ENCODE results near the gene HMX3.

The HMX3 gene

GRCh38 chr10:123135415-123136141, at the start of gene HMX3:
TSS of gene HMX3 (plus strand) at chr10:123135970. CDS start at chr10:123136051, 81 bp downstream.
- peak within 1 kb of the TSS; percentile 39 for H2AFZ ChIP-seq (ENCODE audit: low read depth, low read length)
- H3K4me1 ChIP-seq (ENCODE audit: insufficient read depth, low read length): peaks cover 8% of the 10 kb centered on the region
- H3K4me3 ChIP-seq (ENCODE audit: low read length): peak within 1 kb of the TSS; percentile 20

DNA sequence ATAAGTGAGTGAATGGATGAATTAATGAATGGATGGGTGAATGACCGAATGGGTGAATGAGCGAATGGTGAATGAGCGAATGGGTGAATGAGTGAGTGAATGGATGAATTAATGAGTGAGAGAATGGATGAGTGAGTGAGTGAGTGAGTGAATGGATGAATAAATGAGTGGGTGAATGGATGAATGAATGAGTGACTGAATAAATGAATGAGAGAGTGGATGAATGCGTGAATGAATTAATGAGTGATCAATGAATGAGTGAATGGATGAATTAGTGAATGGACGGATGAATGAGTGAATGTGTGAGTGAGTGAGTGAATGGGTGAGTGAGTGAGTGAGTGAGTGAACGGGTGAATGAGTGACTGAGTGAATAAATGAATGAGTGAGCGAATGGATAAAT, 49.5 kb upstream of the HMX3 start:
- Histone ChIP-seq H3K4me1 (ENCODE audit: insufficient read depth, low read length) (no peaks in the 10 kb centered on the region), H3K9me3 (ENCODE audit: low read length) (no peaks in the 10 kb centered on the region), H3K27me3 (ENCODE audit: insufficient read depth, low read length) (peaks cover 6% of the 10 kb centered on the region), H3K4me3 (ENCODE audit: low read length) (no peak overlapping the region), H3K36me3 (ENCODE audit: insufficient read depth, low read length) (no peaks in the 10 kb centered on the region), H2AFZ (ENCODE audit: low read depth, low read length) (no peak overlapping the region)

More at GRCh38 chr10:123135415-123136141, at the start of gene HMX3:
- H3K27me3 ChIP-seq (ENCODE audit: insufficient read depth, low read length): peaks cover 96% of the 10 kb centered on the region
- H3K36me3 ChIP-seq (ENCODE audit: insufficient read depth, low read length): no peaks in the 10 kb centered on the region
- no peaks in the 10 kb centered on the region for H3K9me3 ChIP-seq (ENCODE audit: low read length)

DNA sequence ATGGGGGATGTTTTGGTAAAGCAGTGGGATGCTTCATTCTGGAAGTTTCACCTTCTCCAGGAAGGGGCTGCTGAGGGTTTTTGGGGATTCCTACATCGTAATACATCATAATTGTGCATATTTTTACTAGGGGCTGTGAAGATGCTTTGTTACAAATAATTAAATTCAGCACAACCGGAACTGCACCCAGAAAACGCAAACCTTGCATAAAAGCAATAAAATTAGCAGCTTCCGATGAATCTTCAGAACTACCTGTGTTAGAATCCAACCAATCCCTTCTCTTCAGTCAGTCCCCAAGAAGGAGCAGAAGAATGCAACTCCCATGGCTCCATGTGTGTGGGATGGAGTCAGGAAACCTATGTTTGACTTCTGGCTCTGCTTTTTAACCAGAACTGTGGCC, 48.4 kb upstream of the HMX3 start:
- Histone ChIP-seq H2AFZ (ENCODE audit: low read depth, low read length) (no peak overlapping the region), H3K27me3 (ENCODE audit: insufficient read depth, low read length) (peaks cover 16% of the 10 kb centered on the region), H3K4me1 (ENCODE audit: insufficient read depth, low read length) (no peaks in the 10 kb centered on the region), H3K36me3 (ENCODE audit: insufficient read depth, low read length) (no peaks in the 10 kb centered on the region), H3K9me3 (ENCODE audit: low read length) (no peaks in the 10 kb centered on the region), H3K4me3 (ENCODE audit: low read length) (no peak overlapping the region)

GRCh38 chr10:123087786-123088185, 48.0 kb upstream of the HMX3 start:
- H3K4me1 ChIP-seq (ENCODE audit: insufficient read depth, low read length): no peaks in the 10 kb centered on the region
- no peak overlapping the region for H3K4me3 ChIP-seq (ENCODE audit: low read length)
- H3K27me3 ChIP-seq (ENCODE audit: insufficient read depth, low read length): peaks cover 18% of the 10 kb centered on the region
- H3K36me3 ChIP-seq (ENCODE audit: insufficient read depth, low read length): no peaks in the 10 kb centered on the region
- no peak overlapping the region for H2AFZ ChIP-seq (ENCODE audit: low read depth, low read length)
- no peaks in the 10 kb centered on the region for H3K9me3 ChIP-seq (ENCODE audit: low read length)

- H2AFZ ChIP-seq (ENCODE audit: low read depth, low read length): no peak overlapping the region
- no peak overlapping the region for H3K4me3 ChIP-seq (ENCODE audit: low read length)
Measured at GRCh38 chr10:123092635-123093414, 42.9 kb upstream of the HMX3 start.

GRCh38 chr10:123093489-123093888, 42.3 kb upstream of the HMX3 start:
- H3K4me1 ChIP-seq (ENCODE audit: insufficient read depth, low read length): no peaks in the 10 kb centered on the region
- H2AFZ ChIP-seq (ENCODE audit: low read depth, low read length): no peak overlapping the region
- peaks cover 40% of the 10 kb centered on the region for H3K27me3 ChIP-seq (ENCODE audit: insufficient read depth, low read length)
- H3K4me3 ChIP-seq (ENCODE audit: low read length): no peak overlapping the region
- no peaks in the 10 kb centered on the region for H3K9me3 ChIP-seq (ENCODE audit: low read length)
- no peaks in the 10 kb centered on the region for H3K36me3 ChIP-seq (ENCODE audit: insufficient read depth, low read length)

More at GRCh38 chr10:123092635-123093414, 42.9 kb upstream of the HMX3 start:
- Histone ChIP-seq H3K36me3 (ENCODE audit: insufficient read depth, low read length) (no peaks in the 10 kb centered on the region), H3K27me3 (ENCODE audit: insufficient read depth, low read length) (peaks cover 40% of the 10 kb centered on the region), H3K4me1 (ENCODE audit: insufficient read depth, low read length) (no peaks in the 10 kb centered on the region), H3K9me3 (ENCODE audit: low read length) (no peaks in the 10 kb centered on the region)

- Histone ChIP-seq H2AFZ (ENCODE audit: low read depth, low read length) (no peak overlapping the region), H3K9me3 (ENCODE audit: low read length) (no peaks in the 10 kb centered on the region), H3K27me3 (ENCODE audit: insufficient read depth, low read length) (peaks cover 35% of the 10 kb centered on the region), H3K4me1 (ENCODE audit: insufficient read depth, low read length) (no peaks in the 10 kb centered on the region), H3K36me3 (ENCODE audit: insufficient read depth, low read length) (no peaks in the 10 kb centered on the region), H3K4me3 (ENCODE audit: low read length) (no peak overlapping the region)
Measured at GRCh38 chr10:123096452-123096851, 39.3 kb upstream of the HMX3 start.

- no peaks in the 10 kb centered on the region for H3K36me3 ChIP-seq (ENCODE audit: insufficient read depth, low read length)
- H3K4me3 ChIP-seq (ENCODE audit: low read length): no peak overlapping the region
- no peaks in the 10 kb centered on the region for H3K4me1 ChIP-seq (ENCODE audit: insufficient read depth, low read length)
- peaks cover 29% of the 10 kb centered on the region for H3K27me3 ChIP-seq (ENCODE audit: insufficient read depth, low read length)
- H2AFZ ChIP-seq (ENCODE audit: low read depth, low read length): no peak overlapping the region
- no peaks in the 10 kb centered on the region for H3K9me3 ChIP-seq (ENCODE audit: low read length)
Measured at GRCh38 chr10:123097039-123097438, 38.7 kb upstream of the HMX3 start.

GRCh38 chr10:123100030-123100762, 35.6 kb upstream of the HMX3 start:
- Histone ChIP-seq H3K36me3 (ENCODE audit: insufficient read depth, low read length) (no peaks in the 10 kb centered on the region), H3K4me3 (ENCODE audit: low read length) (no peak overlapping the region), H3K9me3 (ENCODE audit: low read length) (no peaks in the 10 kb centered on the region), H2AFZ (ENCODE audit: low read depth, low read length) (no peak overlapping the region), H3K27me3 (ENCODE audit: insufficient read depth, low read length) (peaks cover 9% of the 10 kb centered on the region), H3K4me1 (ENCODE audit: insufficient read depth, low read length) (no peaks in the 10 kb centered on the region)

GRCh38 chr10:123101872-123102271, 33.9 kb upstream of the HMX3 start:
- no peaks in the 10 kb centered on the region for H3K9me3 ChIP-seq (ENCODE audit: low read length)

GRCh38 chr10:123102673-123103072, 33.1 kb upstream of the HMX3 start:
- no peaks in the 10 kb centered on the region for H3K4me1 ChIP-seq (ENCODE audit: insufficient read depth, low read length)
- H3K27me3 ChIP-seq (ENCODE audit: insufficient read depth, low read length): peaks cover 4% of the 10 kb centered on the region
- H3K36me3 ChIP-seq (ENCODE audit: insufficient read depth, low read length): no peaks in the 10 kb centered on the region
- H2AFZ ChIP-seq (ENCODE audit: low read depth, low read length): no peak overlapping the region
- no peak overlapping the region for H3K4me3 ChIP-seq (ENCODE audit: low read length)
- no peaks in the 10 kb centered on the region for H3K9me3 ChIP-seq (ENCODE audit: low read length)

More at GRCh38 chr10:123101872-123102271, 33.9 kb upstream of the HMX3 start:
- Histone ChIP-seq H3K36me3 (ENCODE audit: insufficient read depth, low read length) (no peaks in the 10 kb centered on the region), H3K4me1 (ENCODE audit: insufficient read depth, low read length) (no peaks in the 10 kb centered on the region), H3K27me3 (ENCODE audit: insufficient read depth, low read length) (peaks cover 10% of the 10 kb centered on the region), H3K4me3 (ENCODE audit: low read length) (no peak overlapping the region), H2AFZ (ENCODE audit: low read depth, low read length) (no peak overlapping the region)

GRCh38 chr10:123103944-123104343, 31.8 kb upstream of the HMX3 start:
- Histone ChIP-seq H3K9me3 (ENCODE audit: low read length) (no peaks in the 10 kb centered on the region), H3K4me3 (ENCODE audit: low read length) (no peak overlapping the region), H3K4me1 (ENCODE audit: insufficient read depth, low read length) (no peaks in the 10 kb centered on the region), H3K36me3 (ENCODE audit: insufficient read depth, low read length) (no peaks in the 10 kb centered on the region), H2AFZ (ENCODE audit: low read depth, low read length) (no peak overlapping the region), H3K27me3 (ENCODE audit: insufficient read depth, low read length) (peaks cover 4% of the 10 kb centered on the region)

GRCh38 chr10:123109466-123109865, 26.3 kb upstream of the HMX3 start:
- no peaks in the 10 kb centered on the region for H3K36me3 ChIP-seq (ENCODE audit: insufficient read depth, low read length)
- peaks cover 29% of the 10 kb centered on the region for H3K27me3 ChIP-seq (ENCODE audit: insufficient read depth, low read length)
- no peaks in the 10 kb centered on the region for H3K4me1 ChIP-seq (ENCODE audit: insufficient read depth, low read length)
- no peak overlapping the region for H2AFZ ChIP-seq (ENCODE audit: low read depth, low read length)
- no peak overlapping the region for H3K4me3 ChIP-seq (ENCODE audit: low read length)
- no peaks in the 10 kb centered on the region for H3K9me3 ChIP-seq (ENCODE audit: low read length)

Data from neuron (in vitro differentiated cells).